Islet of Langerhans (tissue), 1 donor: Measurements from ENCODE around the gene CYP3A7.
"Not testable (repeated sequence)": the region's sequence is repeated elsewhere in the genome, so short reads cannot be mapped to it uniquely, and the experiment has no call there.

Source experiments
- FAIRE-seq: peaks from one replicate; lab custom pipeline; 2011; peaks lifted over from hg19 to GRCh38; lab: Jason Lieb, UNC

The CYP3A7 gene

GRCh38 chr7:99699946-99700345 lies 35.0 kb downstream of the CYP3A7 start:
- FAIRE-seq: no peak

- FAIRE-seq: peak; percentile 90
Observed at GRCh38 chr7:99698867-99699730, 35.9 kb downstream of the CYP3A7 start.

- no peak for FAIRE-seq
Observed at GRCh38 chr7:99694912-99695304, 40.1 kb downstream of the CYP3A7 start.

- no peak for FAIRE-seq
Observed at GRCh38 chr7:99694201-99694911, 40.6 kb downstream of the CYP3A7 start.

- peak; percentile 36 for FAIRE-seq
Observed at GRCh38 chr7:99693427-99694200, 41.4 kb downstream of the CYP3A7 start.

GRCh38 chr7:99693100-99693426 lies 41.9 kb downstream of the CYP3A7 start:
- no peak for FAIRE-seq

- not testable (repeated sequence) for FAIRE-seq
Observed at GRCh38 chr7:99692563-99692962, 42.4 kb downstream of the CYP3A7 start.

GRCh38 chr7:99691658-99692057 lies 43.3 kb downstream of the CYP3A7 start:
- FAIRE-seq: not testable (repeated sequence)

- not testable (repeated sequence) for FAIRE-seq
Observed at GRCh38 chr7:99690918-99691317, 44.1 kb downstream of the CYP3A7 start.

- not testable (repeated sequence) for FAIRE-seq
Observed at GRCh38 chr7:99685871-99686608, 49.0 kb downstream of the CYP3A7 start.

- FAIRE-seq: no peak
Observed at GRCh38 chr7:99685129-99685758, 49.8 kb downstream of the CYP3A7 start.

- FAIRE-seq: no peak
Observed at GRCh38 chr7:99679400-99680191, 55.4 kb downstream of the CYP3A7 start, which contains the start of gene CYP3A5. Gene CYP3A5, minus strand, starts transcription at chr7:99679996. Its CDS starts 100 bp downstream, at chr7:99679896.

GRCh38 chr7:99679032-99679399 lies 56.0 kb downstream of the CYP3A7 start:
- no peak for FAIRE-seq

GRCh38 chr7:99677648-99678045 lies 57.3 kb downstream of the CYP3A7 start:
- FAIRE-seq: no peak

GRCh38 chr7:99677013-99677647 lies 57.9 kb downstream of the CYP3A7 start:
- no peak for FAIRE-seq

GRCh38 chr7:99674995-99675742 lies 59.8 kb downstream of the CYP3A7 start:
- FAIRE-seq: no peak

GRCh38 chr7:99672573-99672972 lies 62.4 kb downstream of the CYP3A7 start:
- FAIRE-seq: no peak

GRCh38 chr7:99669782-99670181 lies 65.2 kb downstream of the CYP3A7 start:
- FAIRE-seq: no peak

- no peak for FAIRE-seq
Observed at GRCh38 chr7:99668541-99668940, 66.5 kb downstream of the CYP3A7 start.

- no peak for FAIRE-seq
Observed at GRCh38 chr7:99667179-99667578, 67.8 kb downstream of the CYP3A7 start.
